Measurements from ENCODE around the gene HAP1.

DNA sequence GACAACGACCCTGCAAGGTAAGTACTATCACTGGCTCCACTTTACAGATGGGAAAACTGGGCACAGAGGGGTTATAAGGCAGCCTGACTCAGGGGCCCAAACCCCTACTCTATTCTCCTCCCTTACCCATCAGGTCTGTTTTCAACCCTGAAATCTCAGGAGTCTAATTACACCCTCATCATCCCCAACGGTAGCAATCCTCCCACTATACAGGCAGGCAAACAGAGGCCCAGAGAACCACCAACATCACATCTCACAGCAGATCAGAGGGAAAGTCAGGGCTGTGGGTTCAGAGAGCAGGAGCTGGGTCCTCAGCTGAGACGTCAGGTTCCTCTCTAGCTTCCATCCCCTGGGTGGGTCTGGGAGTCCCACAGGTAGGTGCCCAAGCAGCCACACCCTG, 35.5 kb upstream of the HAP1 start:
- TF ChIP-seq, protein P1, sequence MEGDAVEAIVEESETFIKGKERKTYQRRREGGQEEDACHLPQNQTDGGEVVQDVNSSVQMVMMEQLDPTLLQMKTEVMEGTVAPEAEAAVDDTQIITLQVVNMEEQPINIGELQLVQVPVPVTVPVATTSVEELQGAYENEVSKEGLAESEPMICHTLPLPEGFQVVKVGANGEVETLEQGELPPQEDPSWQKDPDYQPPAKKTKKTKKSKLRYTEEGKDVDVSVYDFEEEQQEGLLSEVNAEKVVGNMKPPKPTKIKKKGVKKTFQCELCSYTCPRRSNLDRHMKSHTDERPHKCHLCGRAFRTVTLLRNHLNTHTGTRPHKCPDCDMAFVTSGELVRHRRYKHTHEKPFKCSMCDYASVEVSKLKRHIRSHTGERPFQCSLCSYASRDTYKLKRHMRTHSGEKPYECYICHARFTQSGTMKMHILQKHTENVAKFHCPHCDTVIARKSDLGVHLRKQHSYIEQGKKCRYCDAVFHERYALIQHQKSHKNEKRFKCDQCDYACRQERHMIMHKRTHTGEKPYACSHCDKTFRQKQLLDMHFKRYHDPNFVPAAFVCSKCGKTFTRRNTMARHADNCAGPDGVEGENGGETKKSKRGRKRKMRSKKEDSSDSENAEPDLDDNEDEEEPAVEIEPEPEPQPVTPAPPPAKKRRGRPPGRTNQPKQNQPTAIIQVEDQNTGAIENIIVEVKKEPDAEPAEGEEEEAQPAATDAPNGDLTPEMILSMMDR (conservative IDR thresholded peaks at IDR 0.05): no peak
- no peak for TF ChIP-seq ZFX (IDR thresholded peaks at IDR 0.05)

All from C4-2B (cell line).